SK-N-SH (cell line): ENCODE results near the gene IFI6. TPM values are rescaled to one million over a fixed set of nuclear protein-coding genes. Genes with fewer than 3 reads are reported as not detected.

Source experiments
- CTCF ChIA-PET: fragments of 300-600, 350-600 bp; formaldehyde crosslinking; extraction: SDS; loops from one replicate; lab custom pipeline; 2021; lab: Yijun Ruan, JAX
- POLR2A ChIA-PET: fragments of 350-600 bp; sonication (Branson Sonifier 250); formaldehyde crosslinking; extraction: SDS; loops from one replicate; lab custom pipeline; 2020; ENCODE audit warnings: antibody characterized with exemption, inconsistent platforms; lab: Yijun Ruan, JAX
- DNase-seq: peaks from one replicate; pipeline ENCODE4 v3.0.0; 2012
- H2AFZ ChIP-seq: fragments of 200-600 bp; sonication (generic); 2 replicates; pipeline ENCODE4 v1.8.1; 2016; ENCODE audit warnings: antibody characterized with exemption, mild to moderate bottlenecking, low read depth
- H3F3A ChIP-seq: fragments of 200-600 bp; sonication (generic); replicated peaks from 2 replicates; pipeline ENCODE3; 2016; ENCODE audit warnings: antibody characterized with exemption, mild to moderate bottlenecking; ENCODE audit not compliant: insufficient read depth
- H3K27ac ChIP-seq, 2 experiments: fragments of 200-500 bp in 1 of 2; fragments of 200-600 bp in 1 of 2; sonication (Bioruptor generic) in 1 of 2; sonication (generic), shearing (Covaris generic) in 1 of 2; 2 replicates each; pipeline versions ENCODE4 v1.5.1 to v1.6.1; 2014 to 2016; ENCODE audit warnings: low read depth in 2 of 2, inconsistent platforms in 1 of 2, low read length in 1 of 2, mild to moderate bottlenecking in 1 of 2, mixed read lengths in 1 of 2
- H3K27me3 ChIP-seq: fragments of 200-600 bp; sonication (generic), shearing (Covaris generic); 2 replicates; pipeline ENCODE4 v1.6.1; 2016; ENCODE audit warnings: mixed run types; ENCODE audit not compliant: insufficient read depth
- H3K36me3 ChIP-seq, 2 experiments: fragments of 200-500 bp in 1 of 2; fragments of 200-600 bp in 1 of 2; sonication (Bioruptor generic) in 1 of 2; sonication (generic) in 1 of 2; replicated peaks in 1 of 2; 2 replicates each; pipeline versions ENCODE3 to v1.5.1; 2014 to 2016; ENCODE audit warnings: low read length in 1 of 2, mild to moderate bottlenecking in 1 of 2; ENCODE audit not compliant: insufficient read depth in 2 of 2, control insufficient read depth in 1 of 2
- H3K4me1 ChIP-seq, 2 experiments: fragments of 200-500 bp in 1 of 2; fragments of 200-600 bp in 1 of 2; sonication (Bioruptor generic) in 1 of 2; sonication (generic), shearing (Covaris generic) in 1 of 2; 2 replicates each; pipeline versions ENCODE4 v1.5.1 to v1.6.1; 2014 to 2016; ENCODE audit warnings: low read depth in 1 of 2, low read length in 1 of 2, mixed run types in 1 of 2; ENCODE audit not compliant: insufficient read depth in 2 of 2, control insufficient read depth in 1 of 2
- H3K4me2 ChIP-seq: fragments of 200-600 bp; sonication (generic), shearing (Covaris generic); 2 replicates; pipeline ENCODE4 v1.6.1; 2017; ENCODE audit warnings: mixed run types
- H3K4me3 ChIP-seq, 2 experiments: fragments of 200-500 bp in 1 of 2; fragments of 200-600 bp in 1 of 2; sonication (Bioruptor generic) in 1 of 2; sonication (generic), shearing (Covaris generic) in 1 of 2; 2 replicates each; pipeline versions ENCODE4 v1.5.1 to v1.8.1; 2014 to 2016; ENCODE audit warnings: low read depth in 2 of 2, inconsistent platforms in 1 of 2, low read length in 1 of 2, mild to moderate bottlenecking in 1 of 2, mixed read lengths in 1 of 2, moderate library complexity in 1 of 2
- H3K79me2 ChIP-seq: fragments of 200-600 bp; sonication (generic); 2 replicates; pipeline ENCODE4 v1.8.1; 2017; ENCODE audit warnings: mild to moderate bottlenecking; ENCODE audit not compliant: insufficient read depth
- H3K9ac ChIP-seq: fragments of 200-600 bp; sonication (generic); 2 replicates; pipeline ENCODE4 v1.6.1; 2017; ENCODE audit warnings: mixed run types
- H3K9me2 ChIP-seq: fragments of 200-600 bp; sonication (generic); 2 replicates; pipeline ENCODE4 v1.6.1; 2017; ENCODE audit warnings: mixed run types
- H3K9me3 ChIP-seq: fragments of 200-600 bp; sonication (generic); 2 replicates; pipeline ENCODE4 v1.6.1; 2017; ENCODE audit warnings: mixed run types, mild to moderate bottlenecking, moderate library complexity
- H4K20me1 ChIP-seq: fragments of 200-600 bp; sonication (generic); 2 replicates; pipeline ENCODE4 v1.6.1; 2017; ENCODE audit warnings: mild to moderate bottlenecking, mixed run types; ENCODE audit not compliant: insufficient read depth
- CHD2 ChIP-seq: fragments of 150-350 bp; IDR thresholded peaks from 2 replicates; pipeline ENCODE4 v1.6.1; 2018; ENCODE audit warnings: low read length; ENCODE audit not compliant: partially characterized antibody
- FOSL2 ChIP-seq: IDR thresholded peaks from 2 replicates; pipeline ENCODE4 v1.4.0; 2012; ENCODE audit warnings: low read depth, mild to moderate bottlenecking, moderate library complexity, borderline replicate concordance
- FOXJ3 ChIP-seq: sonication (generic); formaldehyde crosslinking; IDR thresholded peaks from 2 replicates; pipeline ENCODE4 v1.5.1; 2020; ENCODE audit warnings: mild to moderate bottlenecking, missing genetic modification reagents
- FOXM1 ChIP-seq: IDR thresholded peaks from 2 replicates; pipeline ENCODE4 v1.4.0; 2012; ENCODE audit warnings: low read depth, mild to moderate bottlenecking
- GABPA ChIP-seq: IDR thresholded peaks from 2 replicates; pipeline ENCODE4 v1.4.0; 2012; ENCODE audit warnings: low read depth, mild to moderate bottlenecking
- GATA2 ChIP-seq: sonication (generic); formaldehyde crosslinking; IDR thresholded peaks from 2 replicates; pipeline ENCODE4 v1.5.0; 2020; ENCODE audit warnings: mild to moderate bottlenecking, missing genetic modification reagents
- IRF3 ChIP-seq: fragments of 150-350 bp; IDR thresholded peaks from 2 replicates; pipeline ENCODE4 v1.6.1; 2016; ENCODE audit warnings: mild to moderate bottlenecking, low read depth, low read length
- JUND ChIP-seq: IDR thresholded peaks from 2 replicates; pipeline ENCODE4 v1.4.0; 2012
- MAX ChIP-seq: IDR thresholded peaks from 2 replicates; pipeline ENCODE4 v1.4.0; 2012; ENCODE audit warnings: low read depth
- MXI1 ChIP-seq: IDR thresholded peaks from 2 replicates; pipeline ENCODE4 v1.6.1; 2012; ENCODE audit warnings: mild to moderate bottlenecking, low read depth, low read length, improper control_type of control experiment
- NFIC ChIP-seq: IDR thresholded peaks from 2 replicates; pipeline ENCODE4 v1.4.0; 2012; ENCODE audit warnings: borderline replicate concordance
- POLR2AphosphoS5 ChIP-seq: IDR thresholded peaks from 2 replicates; pipeline ENCODE4 v1.6.1; 2012; ENCODE audit warnings: low read depth, low read length
- RAD21 ChIP-seq: IDR thresholded peaks from 2 replicates; pipeline ENCODE4 v1.6.1; 2012; ENCODE audit warnings: mild to moderate bottlenecking, low read length
- RFX5 ChIP-seq: IDR thresholded peaks from 2 replicates; pipeline ENCODE4 v1.6.1; 2012; ENCODE audit warnings: mild to moderate bottlenecking, improper control_type of control experiment, low read length
- SIN3A ChIP-seq: IDR thresholded peaks from 2 replicates; pipeline ENCODE4 v1.6.1; 2012; ENCODE audit warnings: low read depth, mild to moderate bottlenecking, low read length, moderate library complexity, borderline replicate concordance
- TAF1 ChIP-seq: IDR thresholded peaks from 2 replicates; pipeline ENCODE4 v1.6.1; 2012; ENCODE audit warnings: low read depth, mild to moderate bottlenecking, low read length, moderate library complexity, borderline replicate concordance
- TEAD4 ChIP-seq: IDR thresholded peaks from 2 replicates; pipeline ENCODE4 v1.4.0; 2012; ENCODE audit warnings: mild to moderate bottlenecking, borderline replicate concordance; ENCODE audit not compliant: insufficient read depth
- YY1 ChIP-seq: IDR thresholded peaks from 2 replicates; pipeline ENCODE4 v1.4.0; 2012; ENCODE audit warnings: low read depth, mild to moderate bottlenecking
- ZBTB33 ChIP-seq: IDR thresholded peaks from 2 replicates; pipeline ENCODE4 v1.4.0; 2012; ENCODE audit warnings: low read depth, borderline replicate concordance
- WGBS: methylation state at CpG from one replicate; pipeline ENCODE4 v1.1.6; 2017; ENCODE audit warnings: low lambda C conversion rate; 5-methylcytosine and 5-hydroxymethylcytosine counted together
- polyA plus RNA-seq, 3 experiments: library from polyadenylated mRNA; depleted of rRNA; stranded (reverse); fragments of >200 nt; gene quantifications; 2 replicates each; pipeline ENCODE4 v1.2.3, GENCODE V29; 2012

IFI6 gene
- polyA plus RNA-seq, 1 of the 3 experiments (the other 2 are of a cell fraction): 35.6 TPM

GRCh38 chr1:27635396-27636142, 36.4 kb downstream of the IFI6 start (continued):
- no peak for TF ChIP-seq TAF1
- no peak for TF ChIP-seq MXI1
- no peak for TF ChIP-seq CHD2
- no peak for TF ChIP-seq ZBTB33

GRCh38 chr1:27634985-27635367, 37.0 kb downstream of the IFI6 start, which contains the start of gene FGR:
Gene FGR, minus strand, starts transcription at chr1:27635185. Its CDS starts 11,269 bp downstream, at chr1:27623916.
- Histone ChIP-seq H2AFZ (no peak within 1 kb of the TSS), H3K36me3 (no peaks in the 10 kb centered on the region), H3K9me3 (no peaks in the 10 kb centered on the region), H4K20me1 (no peaks in the 10 kb centered on the region), H3K9me2 (no peaks in the 10 kb centered on the region), H3K4me2 (no peak within 1 kb of the TSS), H3K27me3 (no peaks in the 10 kb centered on the region), H3K9ac (no peak within 1 kb of the TSS), H3K4me3 (no peak within 1 kb of the TSS), H3K27ac (no peak within 1 kb of the TSS), H3K79me2 (no peaks in the 10 kb centered on the region), H3F3A (no peaks in the 10 kb centered on the region), H3K4me1 (peaks cover 0 to 2% of the 10 kb centered on the region in 2 experiments; a peak in 1 of 4 replicates)
- TF ChIP-seq SIN3A (no peak), RAD21 (no peak), POLR2AphosphoS5 (no peak), FOXJ3 (CRISPR knock-in tag) (no peak), TAF1 (no peak), MAX (no peak), CHD2 (no peak), RFX5 (no peak), GABPA (no peak), TEAD4 (no peak), ZBTB33 (no peak), IRF3 (no peak), YY1 (no peak), NFIC (no peak), FOXM1 (no peak), GATA2 (CRISPR knock-in tag) (no peak), FOSL2 (no peak), JUND (no peak)
- ChIA-PET CTCF (interaction anchor here (1.3 kb wide), 1 partner anchor 278 kb away, joined by 4 read pairs; no protein-coding TSS in a partner anchor), POLR2A (no interaction called here)
- WGBS: 85% methylated on average over 7 of the region's 28 CpGs
- no peak for DNase-seq
